ENCODE results near the gene PLXNA4.

PLXNA4 gene

DNA sequence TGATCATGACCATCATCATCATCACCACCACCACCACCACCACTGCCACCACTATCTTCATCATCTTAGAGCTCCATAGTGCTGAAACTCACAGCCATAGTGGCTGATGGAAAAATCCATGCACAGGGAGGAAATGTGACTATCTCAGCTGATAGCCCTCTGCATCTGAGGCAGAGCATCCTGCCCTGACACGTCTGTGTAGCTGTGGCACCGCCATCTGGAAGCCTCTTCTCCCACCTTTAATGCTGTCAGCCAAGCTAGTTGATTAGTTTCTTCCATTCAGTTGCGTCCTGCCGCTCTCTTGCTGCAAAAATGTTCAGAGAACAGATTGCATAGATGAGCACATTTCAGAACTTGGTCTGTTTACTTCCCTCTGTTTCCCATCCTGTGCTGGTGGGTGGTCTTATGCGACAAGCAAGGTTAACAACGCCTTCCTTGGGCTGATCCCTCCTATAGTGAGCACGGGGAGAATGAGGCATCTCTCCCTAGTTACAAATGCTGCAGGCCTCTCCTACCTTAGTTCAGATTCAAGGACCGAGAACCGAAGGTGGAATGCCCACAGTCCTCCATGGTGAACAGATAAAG lies 478.6 kb downstream of the PLXNA4 start:
- no peak for DNase-seq

DNA sequence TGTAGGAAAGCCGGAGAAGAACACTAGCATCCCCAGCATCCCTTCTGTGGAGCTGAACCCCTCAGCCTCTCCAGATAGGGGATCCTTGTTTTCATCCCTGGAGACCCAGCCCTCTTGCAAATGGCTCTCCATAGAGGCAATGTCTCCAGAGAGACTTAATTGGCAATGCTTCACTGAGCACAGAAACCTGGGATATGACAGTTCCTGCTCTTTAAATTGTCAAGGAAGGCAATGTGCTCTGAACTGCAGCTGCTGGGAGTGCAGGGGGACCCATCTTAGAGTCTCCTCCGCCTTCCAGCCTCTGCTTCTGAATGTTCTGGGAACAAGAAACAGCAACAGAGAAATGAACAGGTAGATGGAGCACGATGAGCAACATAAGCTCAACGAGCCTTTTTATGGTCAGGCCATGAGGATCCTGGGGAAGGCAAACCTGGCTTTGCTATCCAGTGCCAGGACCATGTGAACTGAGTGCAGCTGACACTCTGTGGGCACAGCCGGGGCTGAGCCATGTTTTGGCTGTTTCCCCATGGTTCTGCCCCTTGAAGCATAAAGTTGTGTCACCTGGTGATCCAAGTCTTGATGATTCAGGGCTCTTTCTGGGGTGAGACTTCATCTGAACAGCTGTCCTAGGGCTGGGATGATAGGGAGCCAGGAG lies 481.0 kb downstream of the PLXNA4 start:
- no peak for DNase-seq

DNA sequence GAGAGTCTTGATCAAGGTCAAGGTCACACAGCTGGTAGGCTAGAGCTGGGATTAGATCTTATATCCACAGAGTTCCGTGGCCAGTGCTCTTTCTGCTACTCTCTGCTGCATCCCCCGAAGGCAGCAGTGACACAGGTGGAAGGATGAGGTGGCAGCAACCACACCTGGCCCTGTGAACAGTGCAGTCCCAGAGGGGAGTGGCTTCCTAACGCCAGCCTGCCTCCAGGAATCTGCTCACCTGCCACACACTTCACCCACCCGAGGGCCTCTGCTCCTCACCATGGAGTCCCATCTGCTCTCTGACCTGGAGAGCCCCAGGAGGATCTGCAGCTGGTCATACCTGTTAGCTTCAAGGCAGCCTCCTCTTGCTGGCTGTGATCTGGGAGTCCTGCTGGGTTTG lies 484.2 kb downstream of the PLXNA4 start:
- DNase-seq, result no peak

DNA sequence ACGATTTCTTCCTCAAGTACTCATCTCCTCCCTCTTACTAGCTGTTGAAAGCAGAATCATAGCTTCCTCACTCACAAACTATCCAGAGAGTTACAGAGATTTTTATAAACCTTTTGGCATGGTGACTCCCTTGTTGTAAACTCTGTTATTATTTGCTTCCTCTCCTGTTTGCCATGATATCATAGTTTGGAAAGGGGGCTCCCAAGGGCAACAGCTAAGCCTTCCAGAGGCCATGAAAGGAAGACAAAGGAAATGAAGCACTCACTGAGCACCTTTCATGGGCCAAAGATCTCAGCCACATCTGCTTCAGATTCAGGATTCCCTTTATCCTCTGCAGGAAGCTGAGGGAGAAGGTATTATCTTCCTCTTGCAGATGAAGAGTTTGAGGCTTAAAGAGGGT lies 484.6 kb downstream of the PLXNA4 start:
- DNase-seq, result no peak

DNA sequence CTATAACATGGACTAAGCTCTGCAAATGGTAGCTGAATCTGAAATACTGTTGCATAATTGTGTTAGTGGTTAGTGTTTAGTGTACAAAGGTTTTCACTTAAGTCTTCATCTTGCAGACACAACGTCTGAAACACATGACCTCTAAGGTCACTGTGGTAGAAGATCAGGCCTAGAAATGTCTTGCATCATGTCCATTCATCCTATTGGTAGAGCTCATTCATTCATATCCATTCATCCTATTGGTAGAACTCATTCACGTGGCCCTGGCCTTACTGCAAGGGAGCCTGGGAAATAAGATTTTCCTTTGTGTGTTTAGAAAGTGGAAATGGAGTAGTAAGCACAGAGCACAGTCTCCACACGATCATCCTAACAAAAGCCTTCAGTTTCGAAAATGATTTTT lies 485.8 kb downstream of the PLXNA4 start:
- no peak for DNase-seq

DNA sequence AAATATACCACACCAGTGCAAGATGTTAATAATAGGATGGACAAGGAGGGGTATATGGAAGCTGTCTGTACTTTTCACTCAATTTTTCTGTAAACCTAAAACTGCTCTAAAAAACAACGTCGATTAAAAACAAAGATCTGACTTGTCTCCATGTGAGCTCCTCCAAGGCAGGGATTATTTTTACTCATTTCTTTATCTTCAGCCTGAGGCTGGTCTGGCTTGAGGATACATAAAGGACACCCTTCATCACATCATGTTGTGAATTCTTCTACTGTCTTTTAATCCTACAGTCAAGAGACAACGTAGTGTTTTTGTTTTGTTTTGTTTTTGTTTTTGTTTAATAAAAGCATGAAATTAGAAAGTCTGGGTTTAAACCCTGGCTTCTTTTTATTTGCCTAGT lies 486.9 kb downstream of the PLXNA4 start:
- DNase-seq, result no peak

DNA sequence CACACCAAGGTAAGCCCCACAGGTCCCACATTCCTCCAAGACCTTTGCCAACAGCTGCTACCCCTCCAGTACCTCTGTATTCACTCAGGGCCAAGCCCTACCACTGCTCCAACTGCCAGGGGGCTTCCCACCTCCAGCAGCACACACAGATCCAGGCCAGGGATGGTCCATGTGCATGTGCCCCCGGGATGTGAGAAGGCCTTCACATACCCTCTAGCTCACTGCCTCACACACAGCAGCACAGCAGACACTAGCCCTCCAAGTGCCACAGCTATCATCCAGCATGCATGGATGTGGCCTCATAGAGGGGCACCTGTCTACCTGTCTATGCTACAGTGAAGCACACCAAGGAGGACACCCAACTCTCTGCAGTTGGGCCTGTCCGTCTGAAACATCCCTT lies 488.8 kb downstream of the PLXNA4 start:
- no peak for DNase-seq

DNA sequence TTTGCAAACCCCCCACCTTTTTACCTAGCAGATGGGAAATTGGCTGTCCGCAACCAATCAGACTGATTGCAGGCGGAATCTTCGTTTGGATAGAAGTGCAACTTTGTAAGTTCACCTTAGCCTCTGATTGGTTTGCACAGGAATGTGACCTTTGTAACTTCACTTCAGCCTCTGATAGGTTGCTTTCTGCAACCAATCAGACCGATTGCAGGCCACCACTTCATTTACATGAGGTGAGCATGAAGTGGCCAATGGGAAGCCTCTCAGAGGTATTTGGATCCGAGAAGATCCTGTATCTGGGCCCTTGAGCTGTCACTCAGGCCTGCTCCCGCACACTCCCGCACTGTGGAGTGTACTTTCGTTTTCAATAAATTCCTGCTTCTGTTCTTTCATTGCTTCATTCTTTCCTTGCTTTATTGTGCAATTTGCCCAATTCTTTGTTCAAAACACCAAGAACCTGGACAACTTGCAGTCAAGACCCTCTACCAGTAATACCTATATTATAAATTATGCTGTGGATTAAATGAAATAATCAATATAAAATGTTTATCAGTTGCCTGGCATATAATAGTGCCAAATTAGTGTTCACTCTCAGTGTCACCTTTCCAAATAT lies 491.4 kb downstream of the PLXNA4 start:
- no peak for DNase-seq

DNA sequence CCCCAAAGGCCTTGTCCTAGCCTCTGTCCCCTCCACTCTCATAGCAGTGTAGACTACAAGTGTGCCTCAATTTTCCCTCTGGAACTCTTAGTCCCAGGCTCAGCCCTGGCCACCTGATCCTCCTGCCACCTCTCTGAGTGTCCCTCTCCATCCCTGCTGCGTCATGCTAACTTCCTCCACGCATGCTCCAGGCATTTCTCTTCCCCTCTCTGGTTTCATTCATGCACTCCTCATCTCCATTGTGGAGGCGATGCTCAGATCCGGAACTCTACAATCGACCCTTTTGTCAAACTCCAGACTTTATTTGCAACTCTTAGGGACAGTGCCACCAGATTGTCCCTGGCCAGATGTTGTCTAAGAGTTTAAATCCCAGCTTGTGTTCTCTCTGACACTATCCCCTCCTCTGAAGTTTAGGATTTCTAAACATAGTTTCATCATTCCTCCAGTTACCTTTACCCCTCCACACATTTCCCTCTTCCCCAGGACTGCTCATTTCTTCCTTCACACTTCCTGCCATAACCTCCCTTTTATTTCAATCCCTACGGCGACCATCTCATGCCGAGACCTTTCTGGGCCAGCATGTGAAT lies 492.6 kb downstream of the PLXNA4 start:
- DNase-seq, result no peak

DNA sequence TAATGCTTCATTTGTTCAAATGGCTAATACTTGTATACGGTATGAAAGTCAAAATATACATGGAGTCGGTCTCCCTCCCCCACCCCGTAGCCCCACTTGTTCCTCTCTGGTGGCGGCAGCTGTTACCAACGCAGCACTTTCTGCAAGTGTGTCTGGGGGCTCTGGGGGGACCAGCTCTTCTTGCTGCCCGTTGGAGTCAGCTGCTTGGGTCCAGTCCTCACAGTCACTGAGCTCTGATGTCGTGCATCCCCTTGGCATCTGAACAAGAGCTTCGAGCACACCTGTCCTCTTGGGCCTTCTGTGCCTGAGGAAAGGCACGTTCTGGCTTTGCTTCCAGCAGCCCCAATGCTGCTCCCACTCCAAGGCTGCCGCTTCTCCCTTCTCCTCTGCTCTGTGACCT lies 493.1 kb downstream of the PLXNA4 start:
- no peak for DNase-seq

DNA sequence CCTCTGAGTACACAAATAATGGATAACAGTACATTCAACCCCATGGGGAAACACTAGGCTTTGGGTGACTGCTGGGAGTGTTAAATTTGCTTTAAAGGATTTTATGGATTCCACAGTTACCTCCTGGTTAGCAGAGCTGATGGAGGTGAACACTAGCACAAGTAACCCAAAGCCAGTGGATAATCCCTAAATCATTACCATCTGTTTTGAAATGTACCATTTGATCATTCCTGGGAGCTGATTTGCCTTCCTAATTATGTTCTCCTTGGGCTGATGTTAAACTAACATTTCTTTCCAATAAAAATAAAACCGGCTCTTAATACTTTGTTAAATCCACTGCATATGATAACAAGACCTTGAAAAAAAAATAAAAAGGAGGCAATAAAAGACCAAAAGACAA lies 493.9 kb downstream of the PLXNA4 start:
- DNase-seq, result no peak

DNA sequence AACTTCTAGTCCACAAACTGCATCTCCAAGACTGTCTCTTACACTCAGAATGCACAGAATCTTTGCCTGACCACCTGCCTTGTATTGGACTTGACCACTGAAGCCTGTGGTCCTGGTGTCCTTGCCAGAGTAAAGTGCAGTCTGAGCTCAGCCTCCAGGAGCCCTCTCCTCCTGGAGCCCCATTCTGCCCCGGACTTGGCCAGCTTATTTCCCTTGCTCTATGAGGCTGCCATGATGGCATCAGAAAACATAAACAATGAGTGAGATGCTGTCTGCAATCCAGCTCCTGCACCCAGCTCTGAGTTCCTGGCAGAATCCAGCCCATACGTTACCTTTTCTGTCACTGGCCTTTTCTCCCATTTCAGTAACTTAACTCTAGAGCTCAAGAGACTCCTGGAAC lies 494.6 kb downstream of the PLXNA4 start:
- no peak for DNase-seq

DNA sequence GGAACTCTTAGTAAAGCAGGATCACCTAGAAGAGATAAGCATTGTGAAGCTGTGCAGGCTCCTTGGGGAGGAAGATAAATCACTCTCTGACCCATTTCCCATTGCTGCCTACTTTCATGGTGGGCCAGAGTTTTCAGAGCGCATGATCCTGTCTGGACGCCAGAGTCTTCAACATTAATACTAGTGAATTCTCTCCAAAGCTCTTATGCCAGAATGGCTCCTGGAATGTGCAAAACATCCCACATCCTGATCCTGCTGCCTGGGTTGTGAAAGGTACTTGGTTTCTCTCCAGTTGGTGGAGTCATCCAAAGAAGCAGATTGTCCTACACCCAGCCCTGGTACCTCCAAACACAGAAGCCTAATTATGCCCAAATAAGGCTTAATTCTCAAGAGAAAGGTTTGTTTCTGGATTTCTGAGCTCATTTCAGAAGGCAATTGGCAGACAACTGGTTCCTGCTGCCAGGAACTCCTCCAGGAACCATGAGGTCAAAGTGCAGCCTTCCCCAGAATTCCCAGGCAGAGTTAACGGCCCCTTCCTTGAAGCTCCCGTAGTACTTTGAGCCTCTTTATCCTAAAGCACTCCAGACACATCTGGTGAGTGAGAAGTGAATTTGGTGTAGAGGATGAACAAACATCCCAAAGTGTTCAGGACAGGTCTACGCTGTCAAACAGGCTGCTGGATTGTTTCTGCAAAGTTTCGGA lies 495.2 kb downstream of the PLXNA4 start:
- DNase-seq, result no peak

DNA sequence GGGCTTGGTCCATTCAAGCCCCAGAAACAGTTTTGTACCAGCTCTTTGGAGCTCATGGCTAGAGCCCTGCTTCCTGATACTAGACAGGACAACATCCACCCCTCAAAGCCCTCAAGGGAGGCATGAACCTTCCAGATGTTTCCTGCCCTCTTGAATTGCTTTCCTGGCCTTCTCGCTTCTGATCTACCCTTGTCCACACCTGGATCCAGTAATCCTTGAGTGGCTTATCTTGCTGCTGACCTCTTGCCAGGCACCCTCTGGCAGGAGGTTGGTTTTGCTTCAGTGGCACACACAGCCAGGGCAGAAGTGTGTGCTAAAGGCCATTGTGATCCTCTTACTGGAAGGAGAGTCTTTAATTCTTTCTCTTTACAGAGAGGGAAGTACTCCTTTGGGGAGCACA lies 495.8 kb downstream of the PLXNA4 start:
- no peak for DNase-seq

DNA sequence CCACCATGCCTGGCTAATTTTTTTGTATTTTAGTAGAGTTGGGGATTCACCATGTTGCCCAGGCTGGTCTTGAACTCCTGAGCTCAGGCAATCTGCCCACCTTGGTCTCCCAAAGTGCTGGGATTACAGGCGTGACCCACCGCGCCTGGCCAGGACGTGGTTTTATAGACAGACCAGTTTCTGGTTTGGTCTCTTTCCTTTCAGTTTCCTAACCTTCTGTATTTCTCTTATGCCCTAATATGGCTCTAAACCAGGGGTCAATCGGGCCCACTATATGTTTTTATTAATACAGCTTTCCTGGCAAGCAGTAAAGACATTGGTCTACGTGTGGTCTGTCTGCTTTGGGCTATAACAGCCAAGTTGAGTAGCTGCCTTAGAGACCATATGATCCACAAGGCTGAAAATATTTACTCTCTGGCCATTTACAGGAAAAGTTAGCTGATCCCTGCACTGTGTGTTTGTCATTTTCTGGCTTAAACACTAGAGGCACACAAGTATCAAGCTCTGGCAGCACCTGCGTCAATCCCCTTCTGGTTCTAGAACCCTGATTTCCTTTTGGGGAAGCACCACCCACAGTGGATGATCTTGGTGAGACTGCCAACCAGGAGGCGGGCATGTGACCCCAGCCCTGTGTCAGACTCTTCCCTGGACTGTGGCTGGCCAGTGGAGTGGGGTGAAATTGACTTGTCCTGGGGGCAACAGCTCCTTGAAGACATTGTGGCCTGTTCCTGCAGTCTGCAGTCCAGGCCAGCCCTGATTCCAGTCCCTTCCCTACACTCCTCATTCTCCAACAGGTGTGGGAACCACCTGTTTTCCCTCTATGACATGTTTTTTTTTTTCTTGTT lies 497.2 kb downstream of the PLXNA4 start:
- no peak for DNase-seq

DNA sequence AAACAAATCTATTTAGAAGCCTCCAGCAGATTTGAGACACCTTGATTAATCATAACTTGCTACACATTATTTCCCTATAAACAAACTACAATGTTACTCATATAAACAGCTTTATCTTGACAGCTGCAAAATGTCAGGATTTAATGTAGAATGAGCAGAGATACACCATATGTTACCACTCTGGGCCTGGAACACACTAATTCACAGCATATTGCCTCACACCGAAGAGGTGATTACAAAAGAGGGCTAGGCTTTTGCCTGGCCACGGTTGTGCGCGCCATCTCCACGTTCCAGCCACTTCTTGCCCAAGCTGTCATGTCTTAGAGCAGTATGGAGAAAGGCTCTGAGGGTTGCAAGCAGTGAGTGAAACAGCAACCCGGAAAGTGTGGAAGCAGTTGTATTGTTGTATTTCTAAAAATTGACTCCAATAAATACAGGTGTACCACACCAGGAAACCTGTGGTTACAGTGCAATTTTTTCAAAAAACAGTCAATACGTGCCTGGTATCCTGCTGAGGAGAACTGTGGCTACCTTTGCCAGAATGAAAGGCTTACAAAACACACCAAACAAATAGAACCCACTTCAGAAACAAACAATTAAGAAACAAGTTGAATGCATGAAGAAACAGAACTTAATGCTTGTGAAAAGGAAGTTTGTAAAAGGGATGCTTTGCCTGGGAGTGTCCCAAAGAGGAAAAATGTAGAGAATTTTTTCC lies 498.1 kb downstream of the PLXNA4 start:
- DNase-seq, result no peak

DNA sequence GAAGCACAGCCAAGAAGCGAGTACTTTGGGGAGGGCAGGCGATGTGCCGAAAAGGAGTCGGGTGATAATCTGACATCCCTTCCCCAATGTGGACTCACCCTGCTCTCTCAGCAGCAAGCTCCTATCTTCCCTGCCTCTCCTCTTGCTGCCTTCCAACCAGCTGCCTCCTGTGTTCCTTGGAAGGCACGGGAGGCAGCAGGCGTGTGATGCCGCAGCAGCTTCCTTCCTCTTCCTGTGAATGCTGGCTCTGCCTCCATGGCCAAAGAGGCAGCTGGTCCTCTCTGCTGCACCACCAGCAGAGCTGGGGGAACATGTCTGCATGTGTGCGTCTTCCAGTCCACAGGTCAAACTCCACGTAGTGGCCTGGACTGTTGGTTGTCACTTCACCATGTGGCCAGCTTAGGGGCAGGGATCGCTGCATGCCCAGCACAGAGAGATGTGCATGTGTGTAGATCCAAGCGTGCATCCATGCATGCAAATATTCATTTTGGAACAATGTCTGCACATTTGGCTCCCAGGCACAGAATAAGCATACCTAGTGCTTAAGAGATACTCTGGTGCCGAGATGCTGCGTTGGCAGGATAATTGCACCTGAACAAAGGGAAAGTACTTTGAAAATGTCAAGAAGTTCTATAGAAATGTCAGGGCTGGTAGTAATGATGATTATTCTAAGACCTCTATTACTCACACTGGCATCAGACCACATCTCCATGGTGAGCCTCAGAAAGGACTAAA lies 499.8 kb downstream of the PLXNA4 start:
- no peak for DNase-seq

DNA sequence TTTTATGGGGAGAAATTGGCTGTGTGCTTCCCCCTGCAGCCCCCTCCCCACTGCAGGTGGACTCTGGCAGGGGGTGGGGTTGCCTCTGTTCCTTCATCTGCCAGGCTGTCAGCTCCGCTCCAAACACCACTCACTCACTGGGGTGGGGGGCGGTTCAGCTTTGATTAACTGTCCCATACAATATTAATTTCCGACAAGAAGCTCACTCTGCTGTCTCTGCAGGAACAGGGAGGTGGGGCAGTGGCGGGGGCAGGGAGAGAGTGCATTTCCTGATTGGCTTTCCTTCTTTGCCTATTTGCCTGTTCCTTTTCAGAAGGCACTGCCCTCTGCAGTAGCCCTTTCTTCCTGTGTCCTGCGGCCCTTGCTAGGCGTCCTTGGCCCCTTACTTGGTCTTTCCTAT lies 500.8 kb downstream of the PLXNA4 start:
- no peak for DNase-seq

DNA sequence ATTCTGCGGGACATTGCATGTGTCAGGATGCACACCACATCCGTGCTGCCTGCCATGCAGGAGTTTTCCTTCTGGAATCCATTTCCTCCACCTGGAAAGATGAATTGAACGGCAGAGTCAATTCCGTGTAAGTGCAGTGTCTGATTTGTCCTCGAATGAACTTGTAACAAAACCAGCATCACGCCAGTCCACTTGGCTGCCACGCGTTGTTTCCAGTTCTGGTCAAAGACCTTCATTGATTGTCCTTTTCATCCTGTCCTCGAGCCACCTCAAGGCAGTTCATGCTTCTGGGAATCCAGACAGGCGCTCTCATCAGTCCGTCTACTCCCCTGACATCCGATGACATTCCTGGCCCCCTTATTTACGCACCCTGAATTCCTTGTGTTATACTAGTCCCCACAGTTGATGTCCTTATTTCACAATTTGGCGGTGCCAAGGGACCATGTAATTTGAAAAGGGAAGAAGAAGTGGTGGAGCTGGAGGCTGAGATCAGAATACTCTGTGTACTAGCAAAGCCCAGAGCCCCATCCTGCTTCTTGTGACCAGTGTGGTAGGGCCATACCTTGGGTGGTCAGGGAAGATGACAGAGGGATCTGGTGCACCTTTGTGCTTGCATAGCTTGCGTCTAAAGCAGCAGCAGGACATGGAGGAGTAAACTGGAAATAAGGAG lies 502.2 kb downstream of the PLXNA4 start:
- DNase-seq, result no peak

Measured in activated T-cell treated with anti-CD3 and anti-CD28 coated beads for 4 hours (primary cell).